HepG2 (cell line): Measurements from ENCODE around the gene FGF19. TPM values are rescaled to one million over a fixed set of nuclear protein-coding genes. Genes with fewer than 3 reads are reported as not detected.

Experiments used
- CENPT ChIP-seq: sonication (generic); formaldehyde crosslinking; IDR thresholded peaks from 2 replicates; pipeline ENCODE4 v1.8.0; 2022; ENCODE audit warnings: low read depth, mild to moderate bottlenecking, moderate library complexity, missing genetic modification reagents
- FIP1L1 ChIP-seq: fragments of 200-400 bp; formaldehyde crosslinking; IDR thresholded peaks from 2 replicates; pipeline ENCODE4 v1.6.1; 2018; ENCODE audit warnings: low read depth, mild to moderate bottlenecking, low read length, moderate library complexity, borderline replicate concordance; ENCODE audit not compliant: insufficient read depth
- SNAPC2 ChIP-seq: sonication (generic); formaldehyde crosslinking; IDR thresholded peaks from 2 replicates; pipeline ENCODE4 v1.8.1; 2022; ENCODE audit warnings: mild to moderate bottlenecking, missing genetic modification reagents
- SOX13 ChIP-seq, 3 experiments: fragments of 450-650 bp in 1 of 3; sonication (generic) in 1 of 3; formaldehyde crosslinking in 1 of 3; IDR thresholded peaks in 2 of 3; conservative IDR thresholded peaks in 1 of 3; 2 replicates each; pipeline versions ENCODE4 v1.5.0 to v1.6.1; 2016 to 2020; ENCODE audit warnings: antibody characterized with exemption in 1 of 3, mild to moderate bottlenecking in 1 of 3, missing compliant biosample characterization in 1 of 3, missing genetic modification reagents in 1 of 3, moderate library complexity in 1 of 3
- STAG1 ChIP-seq: sonication (generic); formaldehyde crosslinking; IDR thresholded peaks from 2 replicates; pipeline ENCODE4 v1.4.0; 2020; ENCODE audit warnings: missing genetic modification reagents
- ZNF337 ChIP-seq: sonication (generic); formaldehyde crosslinking; IDR thresholded peaks from 2 replicates; pipeline ENCODE4 v1.5.1; 2020; ENCODE audit warnings: missing genetic modification reagents, low read depth, mild to moderate bottlenecking, borderline replicate concordance
- ZNF350 ChIP-seq: sonication (generic); formaldehyde crosslinking; IDR thresholded peaks from 2 replicates; pipeline ENCODE4 v1.4.0; 2020; ENCODE audit warnings: mild to moderate bottlenecking, low read depth, missing genetic modification reagents, borderline replicate concordance
- ZNF549 ChIP-seq: sonication (generic); formaldehyde crosslinking; IDR thresholded peaks from 2 replicates; pipeline ENCODE4 v1.5.0; 2020; ENCODE audit warnings: missing genetic modification reagents
- ZNF629 ChIP-seq: sonication (generic); formaldehyde crosslinking; conservative IDR thresholded peaks from 2 replicates; pipeline ENCODE4 v1.5.0; 2020; ENCODE audit warnings: missing genetic modification reagents
- ZNF660 ChIP-seq: sonication (generic); formaldehyde crosslinking; IDR thresholded peaks from 2 replicates; pipeline ENCODE4 v1.5.1; 2020; ENCODE audit warnings: mild to moderate bottlenecking, low read depth, missing genetic modification reagents, borderline replicate concordance
- ZNF672 ChIP-seq: sonication (generic); formaldehyde crosslinking; IDR thresholded peaks from 2 replicates; pipeline ENCODE4 v1.8.1; 2022; ENCODE audit warnings: missing genetic modification reagents
- polyA plus RNA-seq, 8 experiments: library from polyadenylated mRNA; depleted of rRNA in 3 of 8; stranded (reverse) in 7 of 8; unstranded in 1 of 8; fragments of >200 nt; fragmentation: Illumina TruSeq in 4 of 8; extraction: Trizol in 4 of 8; gene quantifications; 2 replicates each; pipeline versions ENCODE4 v1.2.1 to v1.2.3, GENCODE V29; 2011 to 2016; ENCODE audit warnings: low read depth in 4 of 8, missing spikeins in 1 of 8, mixed read lengths in 1 of 8; ENCODE audit not compliant: insufficient read depth in 1 of 8
- total RNA-seq, 5 experiments: library from RNA; depleted of rRNA; stranded (reverse); fragments of >200 nt; fragmentation: Illumina TruSeq; extraction: Trizol; gene quantifications; 2 replicates each; pipeline ENCODE4 v1.2.3, GENCODE V29; 2016; ENCODE audit warnings: low read depth in 1 of 5
- TF ChIP-seq, protein P1 (sequence below), 2 experiments: sonication (generic) in 1 of 2; formaldehyde crosslinking in 1 of 2; IDR thresholded peaks; 2 replicates each; pipeline versions ENCODE4 v1.4.0 to v1.6.1; 2016 to 2020; ENCODE audit warnings: borderline replicate concordance in 1 of 2, low read depth in 1 of 2, mild to moderate bottlenecking in 1 of 2, missing genetic modification reagents in 1 of 2
- TF ChIP-seq, protein P2 (sequence below): sonication (generic); IDR thresholded peaks from 2 replicates; pipeline ENCODE4 v1.6.1; 2016; ENCODE audit warnings: low read depth, borderline replicate concordance
- TF ChIP-seq, protein P3 (sequence below): sonication (generic); formaldehyde crosslinking; IDR thresholded peaks from 2 replicates; pipeline ENCODE4 v1.5.0; 2020; ENCODE audit warnings: mild to moderate bottlenecking, missing genetic modification reagents, borderline replicate concordance

The FGF19 gene
- total and polyA plus RNA-seq, 2 of the 13 experiments (the other 11 are each of a cell fraction or from before 2014, with no cell fraction given), result 0.07 TPM; not detected in 1

DNA sequence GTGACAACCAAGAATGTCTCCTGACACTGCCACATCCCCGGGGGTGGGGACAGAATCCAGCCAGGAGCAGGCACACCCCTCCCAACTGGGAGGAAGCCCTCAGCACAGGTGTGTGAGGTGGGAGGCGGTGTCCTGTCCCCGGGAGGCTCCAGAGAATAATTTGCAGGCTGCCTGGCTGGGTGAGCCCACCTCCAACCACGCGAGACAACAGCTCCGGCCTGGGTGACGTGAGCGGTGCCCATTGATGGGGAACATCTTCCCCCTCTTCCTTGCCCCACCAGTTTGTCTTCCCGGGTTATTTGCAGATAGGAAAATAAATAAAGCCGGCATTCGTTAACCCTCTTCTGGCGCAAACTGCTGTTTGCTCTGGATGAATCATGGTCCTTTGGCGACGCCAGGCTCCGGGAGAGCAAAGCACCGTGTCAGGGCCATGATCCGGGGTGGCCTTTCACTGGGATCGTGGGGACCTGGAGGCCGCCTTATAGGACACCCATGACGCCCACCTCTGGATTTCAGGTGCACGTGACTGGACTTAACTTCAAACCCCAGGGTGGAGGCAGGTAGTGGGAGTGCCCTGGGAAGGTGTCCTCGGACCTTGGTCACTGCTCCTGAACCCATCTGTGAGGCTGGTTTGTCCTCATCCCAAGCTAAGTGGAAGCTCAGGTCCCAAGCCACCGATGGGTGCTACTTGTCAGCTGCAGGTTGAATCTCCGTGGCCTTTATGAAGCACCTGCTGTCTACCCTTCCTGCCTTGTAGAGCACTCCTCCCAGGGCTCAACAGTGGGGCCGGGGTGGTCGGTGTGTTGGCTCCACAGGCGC, 49.0 kb downstream of the FGF19 start (continued):
- TF ChIP-seq FIP1L1, result 0 out of 2 replicates have a peak, but pooled peaks have one; percentile 92
- TF ChIP-seq ZNF629 (CRISPR knock-in tag), result no peak
- TF ChIP-seq ZNF660 (CRISPR knock-in tag), result no peak
- no peak for TF ChIP-seq ZNF549 (CRISPR knock-in tag)
- peak; percentile 94 for TF ChIP-seq ZNF350 (CRISPR knock-in tag)
- TF ChIP-seq, protein P1, sequence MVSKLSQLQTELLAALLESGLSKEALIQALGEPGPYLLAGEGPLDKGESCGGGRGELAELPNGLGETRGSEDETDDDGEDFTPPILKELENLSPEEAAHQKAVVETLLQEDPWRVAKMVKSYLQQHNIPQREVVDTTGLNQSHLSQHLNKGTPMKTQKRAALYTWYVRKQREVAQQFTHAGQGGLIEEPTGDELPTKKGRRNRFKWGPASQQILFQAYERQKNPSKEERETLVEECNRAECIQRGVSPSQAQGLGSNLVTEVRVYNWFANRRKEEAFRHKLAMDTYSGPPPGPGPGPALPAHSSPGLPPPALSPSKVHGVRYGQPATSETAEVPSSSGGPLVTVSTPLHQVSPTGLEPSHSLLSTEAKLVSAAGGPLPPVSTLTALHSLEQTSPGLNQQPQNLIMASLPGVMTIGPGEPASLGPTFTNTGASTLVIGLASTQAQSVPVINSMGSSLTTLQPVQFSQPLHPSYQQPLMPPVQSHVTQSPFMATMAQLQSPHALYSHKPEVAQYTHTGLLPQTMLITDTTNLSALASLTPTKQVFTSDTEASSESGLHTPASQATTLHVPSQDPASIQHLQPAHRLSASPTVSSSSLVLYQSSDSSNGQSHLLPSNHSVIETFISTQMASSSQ (IDR thresholded peaks at IDR 0.05; ENCODE audit: low read depth), result peak; percentile 44; the same call in 1 of the 2 replicates
- TF ChIP-seq, protein P1 (CRISPR knock-in tag; IDR thresholded peaks at IDR 0.05; ENCODE audit: borderline replicate concordance), result 0 out of 2 replicates have a peak, but pooled peaks have one; percentile 12
- TF ChIP-seq SNAPC2 (CRISPR knock-in tag), result peak; percentile 92
- TF ChIP-seq ZNF337 (CRISPR knock-in tag), result peak; percentile 88; the same call in 1 of the 2 replicates
- TF ChIP-seq, protein P2, sequence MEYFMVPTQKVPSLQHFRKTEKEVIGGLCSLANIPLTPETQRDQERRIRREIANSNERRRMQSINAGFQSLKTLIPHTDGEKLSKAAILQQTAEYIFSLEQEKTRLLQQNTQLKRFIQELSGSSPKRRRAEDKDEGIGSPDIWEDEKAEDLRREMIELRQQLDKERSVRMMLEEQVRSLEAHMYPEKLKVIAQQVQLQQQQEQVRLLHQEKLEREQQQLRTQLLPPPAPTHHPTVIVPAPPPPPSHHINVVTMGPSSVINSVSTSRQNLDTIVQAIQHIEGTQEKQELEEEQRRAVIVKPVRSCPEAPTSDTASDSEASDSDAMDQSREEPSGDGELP, result peak; percentile 41; the same call in 1 of the 2 replicates
- peak; percentile 7; the same call in 1 of the 2 replicates for TF ChIP-seq SOX13 (IDR thresholded peaks at IDR 0.05)
- peak in 1 of 2 experiments; percentile 81; a peak in 2 of 4 replicates for TF ChIP-seq SOX13 (CRISPR knock-in tag; conservative IDR thresholded peaks at IDR 0.05 in 1 of 2, IDR thresholded peaks at IDR 0.05 in 1 of 2)
- TF ChIP-seq ZNF672 (CRISPR knock-in tag), result no peak
- TF ChIP-seq STAG1 (CRISPR knock-in tag), result peak; percentile 42
- TF ChIP-seq CENPT, result 0 out of 2 replicates have a peak, but pooled peaks have one; percentile 15
- TF ChIP-seq, protein P3, sequence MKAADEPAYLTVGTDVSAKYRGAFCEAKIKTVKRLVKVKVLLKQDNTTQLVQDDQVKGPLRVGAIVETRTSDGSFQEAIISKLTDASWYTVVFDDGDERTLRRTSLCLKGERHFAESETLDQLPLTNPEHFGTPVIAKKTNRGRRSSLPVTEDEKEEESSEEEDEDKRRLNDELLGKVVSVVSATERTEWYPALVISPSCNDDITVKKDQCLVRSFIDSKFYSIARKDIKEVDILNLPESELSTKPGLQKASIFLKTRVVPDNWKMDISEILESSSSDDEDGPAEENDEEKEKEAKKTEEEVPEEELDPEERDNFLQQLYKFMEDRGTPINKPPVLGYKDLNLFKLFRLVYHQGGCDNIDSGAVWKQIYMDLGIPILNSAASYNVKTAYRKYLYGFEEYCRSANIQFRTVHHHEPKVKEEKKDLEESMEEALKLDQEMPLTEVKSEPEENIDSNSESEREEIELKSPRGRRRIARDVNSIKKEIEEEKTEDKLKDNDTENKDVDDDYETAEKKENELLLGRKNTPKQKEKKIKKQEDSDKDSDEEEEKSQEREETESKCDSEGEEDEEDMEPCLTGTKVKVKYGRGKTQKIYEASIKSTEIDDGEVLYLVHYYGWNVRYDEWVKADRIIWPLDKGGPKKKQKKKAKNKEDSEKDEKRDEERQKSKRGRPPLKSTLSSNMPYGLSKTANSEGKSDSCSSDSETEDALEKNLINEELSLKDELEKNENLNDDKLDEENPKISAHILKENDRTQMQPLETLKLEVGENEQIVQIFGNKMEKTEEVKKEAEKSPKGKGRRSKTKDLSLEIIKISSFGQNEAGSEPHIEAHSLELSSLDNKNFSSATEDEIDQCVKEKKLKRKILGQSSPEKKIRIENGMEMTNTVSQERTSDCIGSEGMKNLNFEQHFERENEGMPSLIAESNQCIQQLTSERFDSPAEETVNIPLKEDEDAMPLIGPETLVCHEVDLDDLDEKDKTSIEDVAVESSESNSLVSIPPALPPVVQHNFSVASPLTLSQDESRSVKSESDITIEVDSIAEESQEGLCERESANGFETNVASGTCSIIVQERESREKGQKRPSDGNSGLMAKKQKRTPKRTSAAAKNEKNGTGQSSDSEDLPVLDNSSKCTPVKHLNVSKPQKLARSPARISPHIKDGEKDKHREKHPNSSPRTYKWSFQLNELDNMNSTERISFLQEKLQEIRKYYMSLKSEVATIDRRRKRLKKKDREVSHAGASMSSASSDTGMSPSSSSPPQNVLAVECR (CRISPR knock-in tag), result peak; percentile 68; the same call in 1 of the 2 replicates
